NCI-H2227 treated with DMSO at 0.1 percent for 48 hours (cell line): ENCODE results near the gene THG1L.

Experiments used
- DNase-seq: peaks from one replicate; lab custom pipeline; 2025; lab: John Stamatoyannopoulos, UW

THG1L gene

GRCh38 chr5:157758706-157759105 lies 27.5 kb downstream of the THG1L start:
- no peak for DNase-seq

- peak; percentile 63 for DNase-seq
Measured at GRCh38 chr5:157761690-157762621, 30.7 kb downstream of the THG1L start.

- DNase-seq, result no peak
Measured at GRCh38 chr5:157764531-157764930, 33.3 kb downstream of the THG1L start.

GRCh38 chr5:157766442-157766841 lies 35.2 kb downstream of the THG1L start:
- no peak for DNase-seq

GRCh38 chr5:157766902-157767301 lies 35.7 kb downstream of the THG1L start:
- no peak for DNase-seq

GRCh38 chr5:157767689-157768088 lies 36.5 kb downstream of the THG1L start:
- no peak for DNase-seq

GRCh38 chr5:157770665-157771064 lies 39.4 kb downstream of the THG1L start:
- DNase-seq, result no peak

GRCh38 chr5:157772127-157772526 lies 40.9 kb downstream of the THG1L start:
- DNase-seq, result peak; percentile 16

- no peak for DNase-seq
Measured at GRCh38 chr5:157778121-157778805, 47.0 kb downstream of the THG1L start.

DNA sequence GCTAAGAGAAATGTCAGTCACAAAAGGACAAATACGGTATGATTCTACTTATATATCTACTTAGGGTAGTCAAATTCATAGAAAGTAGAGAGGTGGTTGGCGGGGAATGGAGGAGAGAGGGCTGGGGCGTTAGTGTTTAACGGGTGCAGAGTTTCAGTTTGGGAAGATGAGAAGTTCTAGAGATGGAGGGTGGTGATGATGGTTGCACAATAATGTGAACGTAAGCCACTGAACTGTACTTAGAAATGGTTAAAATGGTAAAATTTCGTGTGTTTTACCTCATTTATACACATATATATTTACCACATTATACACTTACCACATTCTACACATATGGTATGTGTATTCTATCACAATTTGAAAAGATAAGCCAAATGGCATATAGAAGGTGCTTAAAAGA lies 48.0 kb downstream of the THG1L start:
- DNase-seq, result no peak

GRCh38 chr5:157785801-157786200 lies 54.6 kb downstream of the THG1L start:
- DNase-seq, result no peak
